ENCODE data around the gene SATB2. TPM values are rescaled to one million over a fixed set of nuclear protein-coding genes. Genes with fewer than 3 reads are reported as not detected.

Gene SATB2
- total and polyA plus RNA-seq, 2 donors (not counting 1 experiment from before 2014, with no cell fraction given): 3.8 to 28.1 TPM

DNA sequence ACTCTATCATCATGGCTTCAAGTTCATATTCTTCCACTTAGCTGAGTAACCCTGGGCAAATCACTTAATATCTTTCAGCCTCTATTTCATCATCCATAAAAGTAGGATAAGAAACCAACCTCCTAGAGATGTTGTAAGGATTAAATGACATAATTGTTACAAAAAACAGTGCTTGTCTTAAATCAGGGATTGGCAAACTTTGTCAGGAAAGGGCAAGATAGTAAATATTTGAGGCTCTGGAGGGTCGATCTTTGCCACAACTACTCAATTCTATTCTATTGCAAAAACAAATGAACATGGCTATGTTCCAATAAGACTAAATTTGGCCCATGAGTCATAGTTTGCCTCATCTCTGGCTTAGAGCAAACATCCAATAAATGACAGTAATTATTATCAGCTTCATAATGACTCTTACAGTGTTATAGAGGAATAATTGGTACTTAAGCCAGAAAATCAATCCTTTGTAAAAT is 184.7 kb downstream of the SATB2 start:
- Histone ChIP-seq H3K4me3 (replicated peaks in 1 of 4; ENCODE audit: control extremely low read depth in 1 of 4, insufficient read depth in 1 of 4, low read depth in 3 of 4, low read length in 4 of 4) (no peak overlapping the region), H3K9me3 (ENCODE audit: control insufficient read depth, insufficient read depth, low read depth, low read length) (no peaks in the 10 kb centered on the region), H3K4me2 (ENCODE audit: extremely low read depth, insufficient read depth, low read length) (no peak overlapping the region), H3K4me1 (ENCODE audit: control insufficient read depth, extremely low read depth, insufficient read depth, low read length) (no peaks in the 10 kb centered on the region), H2AFZ (ENCODE audit: low read length) (no peak overlapping the region), H3K27me3 (ENCODE audit: control insufficient read depth, insufficient read depth, low read length) (no peaks in the 10 kb centered on the region), H3K9ac (ENCODE audit: insufficient read depth, low read length) (no peak overlapping the region), H3K79me2 (ENCODE audit: control insufficient read depth, insufficient read depth, low read length) (no peaks in the 10 kb centered on the region), H4K20me1 (ENCODE audit: control insufficient read depth, extremely low read depth, insufficient read depth, low read length) (no peaks in the 10 kb centered on the region), H3K36me3 (ENCODE audit: control insufficient read depth, insufficient read depth, low read length) (no peaks in the 10 kb centered on the region), H3K27ac (ENCODE audit: insufficient read depth, low read length) (no peak overlapping the region)
- TF ChIP-seq EZH2 (IDR thresholded peaks at IDR 0.05; ENCODE audit: low read length, missing control alignments) (no peak), CTCF (conservative IDR thresholded peaks at IDR 0.05 in 1 of 2, IDR thresholded peaks at IDR 0.05 in 1 of 2; ENCODE audit: low read depth in 1 of 2, low read length in 2 of 2) (no peak)
- DNase-seq (ENCODE audit: low read depth in 2 of 2): peak; percentile 84 to 87

GRCh38 chr2:199261936-199262335 is 195.8 kb downstream of the SATB2 start:
- no peak overlapping the region for H2AFZ ChIP-seq (ENCODE audit: low read length)
- no peaks in the 10 kb centered on the region for H3K36me3 ChIP-seq (ENCODE audit: control insufficient read depth, insufficient read depth, low read length)
- no peak overlapping the region for H3K4me3 ChIP-seq (replicated peaks in 1 of 4; ENCODE audit: control extremely low read depth in 1 of 4, insufficient read depth in 1 of 4, low read depth in 3 of 4, low read length in 4 of 4)
- no peaks in the 10 kb centered on the region for H3K9me3 ChIP-seq (ENCODE audit: control insufficient read depth, insufficient read depth, low read depth, low read length)
- no peak overlapping the region for H3K9ac ChIP-seq (ENCODE audit: insufficient read depth, low read length)
- H3K4me1 ChIP-seq (ENCODE audit: control insufficient read depth, extremely low read depth, insufficient read depth, low read length): no peaks in the 10 kb centered on the region
- H3K27me3 ChIP-seq (ENCODE audit: control insufficient read depth, insufficient read depth, low read length): no peaks in the 10 kb centered on the region
- H3K27ac ChIP-seq (ENCODE audit: insufficient read depth, low read length): no peak overlapping the region
- no peaks in the 10 kb centered on the region for H3K79me2 ChIP-seq (ENCODE audit: control insufficient read depth, insufficient read depth, low read length)
- DNase-seq (ENCODE audit: low read depth in 2 of 2): no peak
- H4K20me1 ChIP-seq (ENCODE audit: control insufficient read depth, extremely low read depth, insufficient read depth, low read length): no peaks in the 10 kb centered on the region
- H3K4me2 ChIP-seq (ENCODE audit: extremely low read depth, insufficient read depth, low read length): no peak overlapping the region
- TF ChIP-seq CTCF (conservative IDR thresholded peaks at IDR 0.05 in 1 of 2, IDR thresholded peaks at IDR 0.05 in 1 of 2; ENCODE audit: low read depth in 1 of 2, low read length in 2 of 2) (no peak), EZH2 (IDR thresholded peaks at IDR 0.05; ENCODE audit: low read length, missing control alignments) (no peak)

GRCh38 chr2:199261239-199261638 is 196.5 kb downstream of the SATB2 start:
- Histone ChIP-seq H3K9ac (ENCODE audit: insufficient read depth, low read length) (no peak overlapping the region), H3K36me3 (ENCODE audit: control insufficient read depth, insufficient read depth, low read length) (no peaks in the 10 kb centered on the region), H2AFZ (ENCODE audit: low read length) (no peak overlapping the region), H3K4me1 (ENCODE audit: control insufficient read depth, extremely low read depth, insufficient read depth, low read length) (no peaks in the 10 kb centered on the region), H3K9me3 (ENCODE audit: control insufficient read depth, insufficient read depth, low read depth, low read length) (no peaks in the 10 kb centered on the region), H3K27me3 (ENCODE audit: control insufficient read depth, insufficient read depth, low read length) (no peaks in the 10 kb centered on the region), H3K4me3 (replicated peaks in 1 of 4; ENCODE audit: control extremely low read depth in 1 of 4, insufficient read depth in 1 of 4, low read depth in 3 of 4, low read length in 4 of 4) (no peak overlapping the region), H3K79me2 (ENCODE audit: control insufficient read depth, insufficient read depth, low read length) (no peaks in the 10 kb centered on the region), H3K4me2 (ENCODE audit: extremely low read depth, insufficient read depth, low read length) (no peak overlapping the region), H3K27ac (ENCODE audit: insufficient read depth, low read length) (no peak overlapping the region), H4K20me1 (ENCODE audit: control insufficient read depth, extremely low read depth, insufficient read depth, low read length) (no peaks in the 10 kb centered on the region)
- DNase-seq (ENCODE audit: low read depth in 2 of 2): peak; percentile 84 to 86
- TF ChIP-seq CTCF (conservative IDR thresholded peaks at IDR 0.05 in 1 of 2, IDR thresholded peaks at IDR 0.05 in 1 of 2; ENCODE audit: low read depth in 1 of 2, low read length in 2 of 2) (peak in 1 of 2 donors; percentile 14), EZH2 (IDR thresholded peaks at IDR 0.05; ENCODE audit: low read length, missing control alignments) (no peak)

Data from fibroblast of lung (primary cell).